ENCODE results near the gene ETV7. TPM values are rescaled to one million over a fixed set of nuclear protein-coding genes. Genes with fewer than 3 reads are reported as not detected.

Gene ETV7
- total RNA-seq, 1 experiment from 2014 or later, result 0.58 TPM

GRCh38 chr6:36378936-36379335 is 8.5 kb downstream of the ETV7 start:
- BruUV-seq (replicated peaks), result no TSS peak
- intact Hi-C loops (cut with micrococcal nuclease; ENCODE audit: unreplicated experiment), result no loop called here
- no peaks in the 10 kb centered on the region for H3K27me3 ChIP-seq (replicated peaks; ENCODE audit: insufficient read depth, low read depth, low read length, poor library complexity)
- ChIA-PET POLR2A (ENCODE audit: low non-redundant PET) (interaction anchor here (0.6 kb wide), 1 partner anchor 393 kb away, joined by 9 read pairs; no protein-coding TSS in a partner anchor), CTCF (no interaction called here)
- H3K9me3 ChIP-seq (ENCODE audit: low read depth, low read length, poor library complexity, severe bottlenecking), result no peaks in the 10 kb centered on the region
- no peak for DNase-seq (ENCODE audit: low spot score)
- TF ChIP-seq CTCF (conservative IDR thresholded peaks at IDR 0.05; ENCODE audit: low read depth, low read length), result no peak
- no peak for TF ChIP-seq EZH2 (IDR thresholded peaks at IDR 0.05; ENCODE audit: borderline replicate concordance, low read depth, low read length, poor library complexity, severe bottlenecking)
- no peak overlapping the region for H3K4me3 ChIP-seq (ENCODE audit: low read depth, low read length, poor library complexity, severe bottlenecking)
- no peaks in the 10 kb centered on the region for H3K4me1 ChIP-seq (ENCODE audit: insufficient read depth, low read length, poor library complexity, severe bottlenecking)
- no peak overlapping the region for H3K27ac ChIP-seq (ENCODE audit: low read depth, low read length, poor library complexity, severe bottlenecking)
- H3K36me3 ChIP-seq (ENCODE audit: insufficient read depth, low read length, poor library complexity, severe bottlenecking), result no peaks in the 10 kb centered on the region

GRCh38 chr6:36378243-36378920 is 9.1 kb downstream of the ETV7 start:
- ChIA-PET CTCF (no interaction called here), POLR2A (ENCODE audit: low non-redundant PET) (no interaction called here)
- TF ChIP-seq EZH2 (IDR thresholded peaks at IDR 0.05; ENCODE audit: borderline replicate concordance, low read depth, low read length, poor library complexity, severe bottlenecking) (no peak), CTCF (conservative IDR thresholded peaks at IDR 0.05; ENCODE audit: low read depth, low read length) (no peak)
- no peaks in the 10 kb centered on the region for H3K27me3 ChIP-seq (replicated peaks; ENCODE audit: insufficient read depth, low read depth, low read length, poor library complexity)
- H3K4me1 ChIP-seq (ENCODE audit: insufficient read depth, low read length, poor library complexity, severe bottlenecking), result no peaks in the 10 kb centered on the region
- intact Hi-C loops (cut with micrococcal nuclease; ENCODE audit: unreplicated experiment), result no loop called here
- DNase-seq (ENCODE audit: low spot score), result no peak
- BruUV-seq (replicated peaks), result no TSS peak
- H3K4me3 ChIP-seq (ENCODE audit: low read depth, low read length, poor library complexity, severe bottlenecking), result no peak overlapping the region
- H3K36me3 ChIP-seq (ENCODE audit: insufficient read depth, low read length, poor library complexity, severe bottlenecking), result no peaks in the 10 kb centered on the region
- H3K9me3 ChIP-seq (ENCODE audit: low read depth, low read length, poor library complexity, severe bottlenecking), result no peaks in the 10 kb centered on the region
- no peak overlapping the region for H3K27ac ChIP-seq (ENCODE audit: low read depth, low read length, poor library complexity, severe bottlenecking)

GRCh38 chr6:36377594-36377993 is 9.9 kb downstream of the ETV7 start:
- no peaks in the 10 kb centered on the region for H3K9me3 ChIP-seq (ENCODE audit: low read depth, low read length, poor library complexity, severe bottlenecking)
- BruUV-seq (replicated peaks), result no TSS peak
- no peak for DNase-seq (ENCODE audit: low spot score)
- TF ChIP-seq CTCF (conservative IDR thresholded peaks at IDR 0.05; ENCODE audit: low read depth, low read length), result no peak
- no peak for TF ChIP-seq EZH2 (IDR thresholded peaks at IDR 0.05; ENCODE audit: borderline replicate concordance, low read depth, low read length, poor library complexity, severe bottlenecking)
- H3K27ac ChIP-seq (ENCODE audit: low read depth, low read length, poor library complexity, severe bottlenecking), result no peak overlapping the region
- H3K36me3 ChIP-seq (ENCODE audit: insufficient read depth, low read length, poor library complexity, severe bottlenecking), result no peaks in the 10 kb centered on the region
- H3K4me1 ChIP-seq (ENCODE audit: insufficient read depth, low read length, poor library complexity, severe bottlenecking), result no peaks in the 10 kb centered on the region
- H3K27me3 ChIP-seq (replicated peaks; ENCODE audit: insufficient read depth, low read depth, low read length, poor library complexity), result no peaks in the 10 kb centered on the region
- ChIA-PET CTCF (no interaction called here), POLR2A (ENCODE audit: low non-redundant PET) (no interaction called here)
- intact Hi-C loops (cut with micrococcal nuclease; ENCODE audit: unreplicated experiment), result no loop called here
- no peak overlapping the region for H3K4me3 ChIP-seq (ENCODE audit: low read depth, low read length, poor library complexity, severe bottlenecking)

All from A673 (cell line).